Activated CD4-positive, alpha-beta T cell treated with anti-CD3 and anti-CD28 coated beads, Interleukin-2, amount 50 U/mL, for 4 hours (primary cell): Measurements from ENCODE around the gene KRT13.

Source experiments
- DNase-seq, 2 experiments: peaks; one replicate each; pipeline ENCODE4 v3.0.0-alpha.2; 2020

The KRT13 gene

DNA sequence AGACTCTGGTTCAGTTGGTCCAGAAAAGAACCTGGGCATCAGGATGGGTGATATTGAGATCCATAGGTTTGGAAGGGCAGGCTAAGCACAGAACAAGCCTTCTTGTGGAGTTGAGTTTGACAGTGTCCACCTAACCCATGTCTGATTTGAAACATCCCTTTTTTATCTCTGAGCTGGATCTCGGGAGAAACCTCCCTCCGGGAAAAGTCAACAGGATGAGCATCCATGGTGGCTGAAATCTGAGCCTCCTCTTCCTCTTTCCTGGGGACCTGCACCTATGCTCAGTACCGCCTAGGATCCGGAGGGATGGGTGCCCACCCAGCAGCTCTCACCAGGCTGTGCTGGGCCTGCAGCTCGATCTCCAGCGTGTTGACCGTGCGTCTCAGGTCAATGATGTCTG is 41.7 kb downstream of the KRT13 start:
- no peak for DNase-seq

DNA sequence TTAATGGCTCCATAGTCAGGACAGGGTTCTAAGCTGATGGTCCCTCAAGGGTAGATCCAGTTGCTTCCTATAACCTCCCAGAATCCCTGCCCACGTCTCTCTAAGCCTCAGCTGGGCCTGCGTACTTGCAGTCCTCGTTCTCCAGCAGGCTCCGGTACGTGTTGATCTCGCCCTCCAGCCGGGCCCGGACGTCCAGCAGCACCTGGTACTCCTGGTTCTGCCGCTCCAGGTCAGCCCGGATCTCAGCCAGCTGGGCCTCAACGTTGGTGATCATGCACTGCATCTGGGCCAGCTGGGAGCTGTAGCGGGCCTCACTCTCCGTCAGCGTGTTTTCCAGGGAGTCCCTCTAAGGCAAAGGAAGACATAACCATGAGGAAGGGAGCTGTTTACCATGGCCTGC is 42.7 kb downstream of the KRT13 start:
- no peak for DNase-seq

- no peak for DNase-seq
These were observed 47.7 kb downstream of the KRT13 start for GRCh38 chr17:41457676-41458075.

DNA sequence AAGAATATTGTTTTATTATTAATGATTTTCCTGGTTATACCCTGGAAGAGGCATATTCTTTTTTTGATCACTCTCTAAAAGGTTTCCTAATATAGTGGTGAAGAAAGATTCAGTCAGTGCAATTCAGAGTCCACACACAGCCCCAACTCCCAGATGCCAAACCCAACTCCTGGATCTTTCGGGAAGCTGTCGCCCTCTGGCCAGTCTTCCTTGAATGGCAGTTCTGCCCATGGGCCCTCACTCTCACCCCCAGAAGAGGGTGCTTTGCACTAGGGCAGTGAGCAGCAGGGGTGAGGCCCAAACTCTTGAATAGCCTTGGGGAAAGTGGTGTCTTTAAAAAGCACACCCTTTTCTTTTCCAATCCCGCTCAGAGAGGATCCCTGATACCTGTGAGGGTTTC is 49.2 kb downstream of the KRT13 start:
- DNase-seq, result no peak

DNA sequence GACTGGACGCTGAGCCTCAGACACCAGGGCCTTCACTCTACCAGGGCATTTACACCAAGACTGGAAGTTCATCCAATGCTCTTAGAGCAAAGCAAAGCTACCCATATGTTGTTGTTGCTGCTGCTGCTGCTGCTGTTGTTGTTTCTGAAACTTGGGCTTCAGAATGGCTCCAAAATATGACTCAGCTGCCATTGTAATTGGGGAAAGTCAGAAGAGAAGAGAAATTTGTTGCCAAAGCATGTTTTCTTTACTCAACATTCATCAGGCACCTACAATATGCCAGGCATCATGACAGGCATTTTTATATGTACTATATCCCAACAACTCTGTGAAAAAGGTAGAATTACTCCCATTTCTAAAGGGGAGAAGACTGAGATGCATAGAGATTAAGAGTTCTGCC is 50.2 kb downstream of the KRT13 start:
- DNase-seq, result no peak

DNA sequence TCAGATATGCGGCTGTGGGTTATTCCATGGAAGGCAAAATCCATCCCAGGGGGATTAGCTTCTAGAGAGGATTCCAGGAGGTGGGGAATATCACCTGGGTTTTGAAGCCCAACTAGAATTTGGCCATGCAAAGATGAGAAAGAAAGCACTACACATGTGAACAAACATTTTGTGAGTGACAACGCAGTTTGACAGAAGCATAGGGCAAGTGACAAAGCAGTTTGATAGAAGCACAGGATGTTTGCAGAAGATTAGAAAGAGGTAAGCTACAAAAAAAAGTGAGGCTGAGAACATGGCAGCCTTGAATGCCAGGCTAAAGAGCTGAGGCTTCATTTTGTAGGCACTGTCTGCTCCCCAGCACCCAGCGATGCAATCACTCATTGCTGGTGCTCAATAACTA is 52.3 kb downstream of the KRT13 start:
- DNase-seq, result no peak

DNA sequence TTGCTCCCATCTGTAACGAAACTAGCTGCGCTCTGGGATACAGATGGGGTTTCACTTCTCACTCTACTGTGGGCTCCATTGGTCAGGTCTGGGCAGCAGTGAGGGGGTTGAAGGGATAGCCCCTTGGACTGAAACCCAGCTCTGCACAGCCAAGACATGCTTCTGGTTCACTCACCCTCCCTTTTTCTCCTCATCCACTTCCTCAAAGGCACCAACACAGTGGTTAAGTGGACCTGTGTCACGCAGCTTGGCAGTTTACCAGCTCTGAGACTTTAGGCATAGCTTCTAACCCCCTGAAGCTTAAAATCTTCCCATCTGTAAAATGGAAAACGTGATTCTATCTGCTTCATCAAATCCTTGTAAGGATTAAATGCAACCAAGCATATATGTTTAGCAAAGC is 53.1 kb downstream of the KRT13 start:
- DNase-seq, result no peak

- DNase-seq, result no peak
These were observed 54.2 kb downstream of the KRT13 start for GRCh38 chr17:41451154-41451728.
